Loucy (cell line): ENCODE results near the gene UBE4A.

Experiments
- H2AFZ ChIP-seq: fragments of 200-600 bp; sonication (generic); 2 replicates; pipeline ENCODE4 v1.6.0; 2016; ENCODE audit warnings: antibody characterized with exemption, mild to moderate bottlenecking, low read length, moderate library complexity
- H3F3A ChIP-seq: fragments of 200-600 bp; 2 replicates; pipeline ENCODE4 v1.6.0; 2016; ENCODE audit warnings: antibody characterized with exemption, low read depth, mild to moderate bottlenecking
- H3K27me3 ChIP-seq: fragments of 200-600 bp; sonication (generic); 2 replicates; pipeline ENCODE4 v1.6.1; 2014; ENCODE audit warnings: low read length, mild to moderate bottlenecking; ENCODE audit not compliant: insufficient read depth, poor library complexity, severe bottlenecking
- H3K36me3 ChIP-seq: fragments of 200-600 bp; sonication (generic); 2 replicates; pipeline ENCODE4 v1.6.1; 2016; ENCODE audit warnings: low read length; ENCODE audit not compliant: insufficient read depth
- H3K4me1 ChIP-seq: fragments of 200-600 bp; sonication (generic); 2 replicates; pipeline ENCODE4 v1.5.1; 2014; ENCODE audit warnings: low read length, mild to moderate bottlenecking; ENCODE audit not compliant: insufficient read depth, poor library complexity, severe bottlenecking
- H3K4me2 ChIP-seq: fragments of 200-600 bp; sonication (generic); 2 replicates; pipeline ENCODE4 v1.6.0; 2014; ENCODE audit warnings: antibody characterized with exemption, low read length, low read depth, mild to moderate bottlenecking; ENCODE audit not compliant: poor library complexity, severe bottlenecking
- H3K4me3 ChIP-seq: fragments of 200-600 bp; sonication (generic); 2 replicates; pipeline ENCODE4 v1.5.1; 2014; ENCODE audit warnings: low read length, mild to moderate bottlenecking, mixed read lengths; ENCODE audit not compliant: poor library complexity, severe bottlenecking
- H3K79me2 ChIP-seq: fragments of 200-600 bp; sonication (generic); 2 replicates; pipeline ENCODE4 v1.6.1; 2014; ENCODE audit warnings: low read length; ENCODE audit not compliant: insufficient read depth
- H3K9ac ChIP-seq: fragments of 200-600 bp; sonication (generic); 2 replicates; pipeline ENCODE4 v1.6.0; 2014; ENCODE audit warnings: mild to moderate bottlenecking, low read depth, low read length, moderate library complexity; ENCODE audit not compliant: poor library complexity, severe bottlenecking
- H3K9me2 ChIP-seq: fragments of 200-600 bp; sonication (generic); replicated peaks from 2 replicates; pipeline ENCODE4 v1.6.1; 2016; ENCODE audit warnings: low read depth, low read length, mixed read lengths
- H3K9me3 ChIP-seq: fragments of 200-600 bp; sonication (generic); 2 replicates; pipeline ENCODE4 v1.6.1; 2014; ENCODE audit warnings: mild to moderate bottlenecking, antibody characterized with exemption, low read length, low read depth; ENCODE audit not compliant: insufficient read depth
- H4K20me1 ChIP-seq: fragments of 200-600 bp; sonication (generic); 2 replicates; pipeline ENCODE4 v1.6.0; 2014; ENCODE audit warnings: antibody characterized with exemption, low read length, mild to moderate bottlenecking; ENCODE audit not compliant: insufficient read depth, poor library complexity, severe bottlenecking
- EZH2phosphoT487 ChIP-seq: fragments of 200-600 bp; IDR thresholded peaks from 2 replicates; pipeline ENCODE4 v1.6.1; 2018; ENCODE audit warnings: antibody characterized with exemption, mild to moderate bottlenecking, moderate library complexity, borderline replicate concordance
- TF ChIP-seq, protein P1 (sequence below): fragments of 200-600 bp; sonication (generic); conservative IDR thresholded peaks from 2 replicates; pipeline ENCODE4 v1.5.1; 2014; ENCODE audit warnings: mild to moderate bottlenecking, antibody characterized with exemption, low read length

The UBE4A gene

DNA sequence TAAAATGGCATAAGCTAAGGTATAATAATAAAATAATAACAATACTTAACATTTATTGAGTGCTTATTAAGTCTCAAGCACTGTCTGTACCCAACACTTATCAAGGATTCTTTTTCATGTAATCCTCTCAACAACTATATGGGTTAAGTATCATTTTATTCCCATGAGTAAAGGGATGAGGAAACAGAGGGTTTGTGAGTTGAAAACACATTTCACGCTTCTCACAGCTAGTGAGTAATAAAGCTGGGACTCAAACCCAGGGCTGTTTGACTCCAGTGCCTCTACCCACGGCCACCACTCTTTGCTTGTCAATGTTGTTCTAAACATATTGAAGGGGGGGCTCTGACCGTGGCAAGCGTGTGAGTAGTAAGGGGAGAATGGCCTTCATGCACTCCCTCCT lies 46.2 kb upstream of the UBE4A start:
- no peak overlapping the region for H3K4me3 ChIP-seq
- H3K9ac ChIP-seq = no peak overlapping the region
- peaks cover 50% of the 10 kb centered on the region for H3K79me2 ChIP-seq
- no peaks in the 10 kb centered on the region for H3K9me2 ChIP-seq
- H3F3A ChIP-seq = peaks cover 14% of the 10 kb centered on the region
- no peaks in the 10 kb centered on the region for H3K27me3 ChIP-seq
- no peak overlapping the region for H2AFZ ChIP-seq
- H3K4me2 ChIP-seq = no peak overlapping the region
- no peak for TF ChIP-seq EZH2phosphoT487
- TF ChIP-seq, protein P1, sequence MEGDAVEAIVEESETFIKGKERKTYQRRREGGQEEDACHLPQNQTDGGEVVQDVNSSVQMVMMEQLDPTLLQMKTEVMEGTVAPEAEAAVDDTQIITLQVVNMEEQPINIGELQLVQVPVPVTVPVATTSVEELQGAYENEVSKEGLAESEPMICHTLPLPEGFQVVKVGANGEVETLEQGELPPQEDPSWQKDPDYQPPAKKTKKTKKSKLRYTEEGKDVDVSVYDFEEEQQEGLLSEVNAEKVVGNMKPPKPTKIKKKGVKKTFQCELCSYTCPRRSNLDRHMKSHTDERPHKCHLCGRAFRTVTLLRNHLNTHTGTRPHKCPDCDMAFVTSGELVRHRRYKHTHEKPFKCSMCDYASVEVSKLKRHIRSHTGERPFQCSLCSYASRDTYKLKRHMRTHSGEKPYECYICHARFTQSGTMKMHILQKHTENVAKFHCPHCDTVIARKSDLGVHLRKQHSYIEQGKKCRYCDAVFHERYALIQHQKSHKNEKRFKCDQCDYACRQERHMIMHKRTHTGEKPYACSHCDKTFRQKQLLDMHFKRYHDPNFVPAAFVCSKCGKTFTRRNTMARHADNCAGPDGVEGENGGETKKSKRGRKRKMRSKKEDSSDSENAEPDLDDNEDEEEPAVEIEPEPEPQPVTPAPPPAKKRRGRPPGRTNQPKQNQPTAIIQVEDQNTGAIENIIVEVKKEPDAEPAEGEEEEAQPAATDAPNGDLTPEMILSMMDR = no peak
- H3K4me1 ChIP-seq = peaks cover 64% of the 10 kb centered on the region
- peaks cover 24% of the 10 kb centered on the region for H4K20me1 ChIP-seq
- H3K9me3 ChIP-seq = no peaks in the 10 kb centered on the region
- H3K36me3 ChIP-seq = peaks cover 49% of the 10 kb centered on the region

DNA sequence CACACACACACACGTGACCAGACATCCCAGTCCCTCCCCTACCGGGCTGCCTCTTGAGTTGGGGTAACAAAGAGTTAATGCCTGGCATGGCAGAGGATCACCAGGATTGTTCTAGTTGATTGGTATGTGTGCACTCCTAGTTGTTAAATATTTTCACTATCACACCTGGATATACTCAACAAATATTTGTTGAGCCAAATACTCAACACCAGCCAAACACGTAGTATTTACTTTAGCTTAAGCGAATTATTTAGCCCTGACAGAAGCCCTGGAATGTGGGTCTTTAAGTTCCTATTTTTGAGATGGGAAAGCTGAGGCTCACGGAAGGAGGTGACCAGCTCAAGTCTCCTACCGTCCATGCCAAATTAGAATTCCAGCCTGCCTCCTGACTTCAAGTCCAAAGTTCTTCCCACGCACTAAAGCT lies 44.4 kb upstream of the UBE4A start:
- peaks cover 10% of the 10 kb centered on the region for H3F3A ChIP-seq
- H3K4me3 ChIP-seq = peak overlapping the region; percentile 71
- H3K79me2 ChIP-seq = peaks cover 34% of the 10 kb centered on the region
- peaks cover 77% of the 10 kb centered on the region for H3K4me1 ChIP-seq
- H3K4me2 ChIP-seq = peak overlapping the region; percentile 96
- H3K9me3 ChIP-seq = no peaks in the 10 kb centered on the region
- TF ChIP-seq EZH2phosphoT487 = no peak
- TF ChIP-seq, protein P1 = no peak
- H3K27me3 ChIP-seq = no peaks in the 10 kb centered on the region
- H2AFZ ChIP-seq = no peak overlapping the region
- H4K20me1 ChIP-seq = peaks cover 23% of the 10 kb centered on the region
- peak overlapping the region; percentile 70 for H3K9ac ChIP-seq
- peaks cover 43% of the 10 kb centered on the region for H3K36me3 ChIP-seq
- H3K9me2 ChIP-seq = no peaks in the 10 kb centered on the region

DNA sequence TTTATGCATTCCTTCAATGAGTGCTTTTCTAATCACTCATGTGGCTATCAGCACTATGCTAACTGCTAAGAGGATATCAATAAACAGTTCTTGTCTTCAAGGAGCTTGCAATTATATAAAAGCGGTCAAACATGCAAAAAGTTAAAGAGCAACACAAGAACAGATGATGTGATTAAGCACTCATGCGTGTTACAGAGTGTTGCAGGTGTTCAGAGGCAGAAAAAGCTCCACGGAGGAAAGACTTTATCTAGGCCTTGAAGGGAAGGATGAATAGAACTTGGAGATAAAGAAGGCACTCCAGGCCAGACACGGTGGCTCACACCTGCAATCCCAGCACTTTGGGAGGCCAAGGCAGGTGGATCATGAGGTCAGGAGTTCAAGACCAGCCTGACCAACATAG lies 41.3 kb upstream of the UBE4A start:
- H3K9me3 ChIP-seq = no peaks in the 10 kb centered on the region

More for the DNA sequence above, 41.3 kb upstream of the UBE4A start:
- Histone ChIP-seq H3K79me2 (peaks cover 6% of the 10 kb centered on the region; the same call in 1 of the 2 replicates), H4K20me1 (no peaks in the 10 kb centered on the region), H3K9ac (no peak overlapping the region), H3K4me2 (no peak overlapping the region), H3K4me3 (no peak overlapping the region), H2AFZ (no peak overlapping the region), H3K27me3 (no peaks in the 10 kb centered on the region), H3F3A (peaks cover 10% of the 10 kb centered on the region), H3K36me3 (peaks cover 19% of the 10 kb centered on the region), H3K9me2 (no peaks in the 10 kb centered on the region), H3K4me1 (peaks cover 64% of the 10 kb centered on the region)
- TF ChIP-seq, protein P1 = no peak
